Lung (tissue), 12 donors: ENCODE results near the gene METAP2. TPM values are rescaled to one million over a fixed set of nuclear protein-coding genes. Genes with fewer than 3 reads are reported as not detected.

Experiments
- ATAC-seq: fragments of 200-7000 bp; cut with Tn5 transposase; one replicate; pipeline ENCODE4 v1.9.1; 2020; ENCODE audit warnings: moderate number of reproducible peaks; ENCODE audit not compliant: insufficient read depth, low FRiP score
- DNase-seq, 3 donors: peaks; one replicate each; pipeline ENCODE4 v3.0.0-alpha.2; 2013 to 2017
- H3K27ac ChIP-seq, 2 donors: one replicate each; pipeline ENCODE4 v1.5.1; 2013; ENCODE audit warnings: mild to moderate bottlenecking in 2 of 2, moderate library complexity in 2 of 2, control low read depth in 1 of 2, inconsistent platforms in 1 of 2, low read depth in 1 of 2, low read length in 1 of 2
- H3K27me3 ChIP-seq, 3 donors: one replicate each; pipeline ENCODE4 v1.5.1; 2013; ENCODE audit warnings: low read length in 2 of 3; ENCODE audit not compliant: control insufficient read depth in 3 of 3, insufficient read depth in 3 of 3
- H3K36me3 ChIP-seq, 4 donors: one replicate each; pipeline ENCODE4 v1.5.1; 2013; ENCODE audit warnings: low read length in 4 of 4, mild to moderate bottlenecking in 1 of 4, moderate library complexity in 1 of 4; ENCODE audit not compliant: control insufficient read depth in 4 of 4, insufficient read depth in 4 of 4
- H3K4me1 ChIP-seq, 5 donors: one replicate each; pipeline ENCODE4 v1.5.1; 2013; ENCODE audit warnings: low read length in 5 of 5, mild to moderate bottlenecking in 2 of 5, moderate library complexity in 1 of 5; ENCODE audit not compliant: control insufficient read depth in 5 of 5, insufficient read depth in 5 of 5
- H3K4me3 ChIP-seq: one replicate; pipeline ENCODE4 v1.5.1; 2013; ENCODE audit warnings: mild to moderate bottlenecking, control low read depth, moderate library complexity
- H3K9ac ChIP-seq, 2 donors: one replicate each; pipeline ENCODE4 v1.5.1; 2013; ENCODE audit warnings: low read length in 2 of 2, control low read depth in 1 of 2; ENCODE audit not compliant: insufficient read depth in 1 of 2
- H3K9me3 ChIP-seq, 4 donors: one replicate each; pipeline ENCODE4 v1.5.1; 2013; ENCODE audit warnings: low read length in 3 of 4, mild to moderate bottlenecking in 1 of 4, moderate library complexity in 1 of 4; ENCODE audit not compliant: control insufficient read depth in 4 of 4, insufficient read depth in 3 of 4
- CTCF ChIP-seq: IDR thresholded peaks from 2 replicates; pipeline ENCODE4 v1.5.1; 2012; ENCODE audit warnings: mild to moderate bottlenecking; ENCODE audit errors: control extremely low read depth, extremely low read depth
- WGBS, 2 donors: extraction: QIAGEN DNeasy Blood & Tissue Kit; methylation state at CpG; one replicate each; pipeline ENCODE4 v1.1.7; 2013; 5-methylcytosine and 5-hydroxymethylcytosine counted together
- polyA plus RNA-seq, 2 donors: library from polyadenylated mRNA; stranded (reverse); fragments of 200-250 nt; gene quantifications; one replicate each; pipeline ENCODE4 v1.2.1, GENCODE V29; 2013
- total RNA-seq, 2 donors: library from RNA; depleted of rRNA in 1 of 2; stranded (reverse); fragments of >200 nt in 1 of 2; gene quantifications; one replicate each; pipeline ENCODE4 v1.2.1, GENCODE V29; 2014 to 2021
- donor health status: control.
- donor health status: control.
- donor health status: Bipolar disorder and iron deficiency.
- donor health status: healthy.
- donor health status: DM: yes; HTN: yes; CAD: no.

The METAP2 gene
- total and polyA plus RNA-seq, 4 donors, result 49.1 to 60.4 (median 51.4) TPM

DNA sequence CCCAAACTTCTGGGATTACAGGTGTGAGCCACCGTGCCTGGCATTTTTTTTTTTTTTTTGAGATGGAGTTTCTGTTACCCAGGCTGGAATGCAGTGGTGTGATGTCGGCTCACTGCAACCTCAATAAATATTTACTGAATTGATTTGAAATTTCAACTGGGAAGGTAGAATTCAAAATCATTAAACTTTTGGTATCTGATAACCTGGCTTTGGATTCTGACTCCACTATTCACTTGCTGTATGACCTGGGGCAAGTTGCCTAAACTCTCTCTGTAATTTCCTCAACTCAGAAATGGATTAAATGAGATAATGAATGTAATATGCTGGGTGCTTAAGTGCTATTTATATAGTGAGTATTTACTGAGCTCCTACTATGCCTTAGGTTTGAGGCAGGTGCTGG, 8.7 kb upstream of the METAP2 start:
- H3K4me1 ChIP-seq, result no peaks in the 10 kb centered on the region
- no peaks in the 10 kb centered on the region for H3K9me3 ChIP-seq
- no peak for DNase-seq
- WGBS, 2 donors, result 71 to 87% methylated on average over 2 of the region's 2 CpGs
- no peak overlapping the region for H3K9ac ChIP-seq
- no peak overlapping the region for H3K27ac ChIP-seq
- no peaks in the 10 kb centered on the region for H3K27me3 ChIP-seq
- no peak for ATAC-seq
- TF ChIP-seq CTCF, result no peak
- no peaks in the 10 kb centered on the region for H3K36me3 ChIP-seq
- H3K4me3 ChIP-seq, result no peak overlapping the region

DNA sequence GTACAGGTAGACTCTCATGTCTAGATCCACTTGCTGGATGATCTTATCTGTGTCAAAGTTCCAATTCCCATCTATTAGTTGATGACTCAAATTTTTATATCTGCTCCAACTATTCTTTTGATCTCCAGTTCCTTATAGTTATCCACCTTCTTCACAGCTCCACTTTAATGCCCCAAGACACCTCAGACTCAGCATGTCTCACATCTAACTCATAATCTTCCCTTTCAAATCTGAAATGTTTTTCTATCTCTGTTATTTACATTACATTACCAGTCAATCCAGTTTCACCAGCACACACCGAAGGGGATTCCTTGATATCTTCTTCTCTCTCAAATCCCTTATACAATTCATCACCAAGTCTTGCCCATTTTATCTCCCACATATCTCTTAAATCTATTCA, 3.7 kb upstream of the METAP2 start:
- Histone ChIP-seq H3K4me1 (peaks cover 0 to 5% (median 3%) of the 10 kb centered on the region in 5 donors), H3K9me3 (no peaks in the 10 kb centered on the region), H3K27me3 (no peaks in the 10 kb centered on the region), H3K27ac (no peak overlapping the region), H3K36me3 (no peaks in the 10 kb centered on the region), H3K4me3 (no peak overlapping the region), H3K9ac (no peak overlapping the region)
- 83 to 90% methylated on average over 1 of the region's 1 CpG for WGBS, 2 donors
- DNase-seq (no peak), ATAC-seq (no peak)
- no peak for TF ChIP-seq CTCF

- 0 to 1% methylated on average over 23 of the region's 23 CpGs for WGBS, 2 donors
- TF ChIP-seq CTCF, result no peak
- peak overlapping the region; percentile 94 to 96 for H3K27ac ChIP-seq
- H3K27me3 ChIP-seq, result no peaks in the 10 kb centered on the region
- H3K9ac ChIP-seq, result peak overlapping the region; percentile 85 to 97
- peaks cover 0 to 13% (median 8%) of the 10 kb centered on the region in 5 donors for H3K4me1 ChIP-seq
- peak overlapping the region; percentile 45 for H3K4me3 ChIP-seq
- no peaks in the 10 kb centered on the region for H3K9me3 ChIP-seq
- ATAC-seq (peak; percentile 30), DNase-seq (peak; percentile 55 to 86 (median 81))
- peaks cover 0 to 13% (median 7%) of the 10 kb centered on the region in 4 donors for H3K36me3 ChIP-seq
Observed at GRCh38 chr12:95473231-95473883, 595 bp upstream of the METAP2 start.

- WGBS, 2 donors, result 0 to 1% methylated on average over 16 of the region's 16 CpGs
- DNase-seq, result no peak
- Histone ChIP-seq H3K36me3 (peaks cover 2 to 14% (median 11%) of the 10 kb centered on the region in 4 donors), H3K9me3 (no peaks in the 10 kb centered on the region), H3K4me1 (peaks cover 0 to 13% (median 9%) of the 10 kb centered on the region in 5 donors), H3K27me3 (no peaks in the 10 kb centered on the region), H3K4me3 (peak overlapping the region; percentile 94), H3K9ac (peak overlapping the region; percentile 85 to 97), H3K27ac (peak overlapping the region; percentile 94 to 96)
- no peak for TF ChIP-seq CTCF
- no peak for ATAC-seq
Observed at GRCh38 chr12:95474660-95474958, 657 bp downstream of the METAP2 start.
